Astrocyte of the cerebellum (primary cell): Measurements from ENCODE around the gene KRTAP6-1.

Source experiments
- DNase-seq: peaks from one replicate; pipeline ENCODE4 v3.0.0-alpha.2; 2011; ENCODE audit warnings: low read depth
- H3K4me3 ChIP-seq: 2 replicates; pipeline ENCODE4 v1.5.1; 2011; ENCODE audit warnings: mild to moderate bottlenecking, low read depth, low read length, moderate library complexity
- CTCF ChIP-seq: IDR thresholded peaks from 2 replicates; pipeline ENCODE4 v1.5.1; 2012; ENCODE audit warnings: low read length, low read depth, moderate library complexity, mild to moderate bottlenecking; ENCODE audit errors: missing control alignments
- in situ Hi-C: cut with HindIII; loops from 2 replicates; pipeline ENCODE4 v1.10.0; 2017; ENCODE audit warnings: low sequenced_read_pairs

KRTAP6-1 gene

GRCh38 chr21:30567617-30568016, 46.1 kb downstream of the KRTAP6-1 start:
- in situ Hi-C loops, result no loop called here
- H3K4me3 ChIP-seq, result no peak overlapping the region
- no peak for TF ChIP-seq CTCF
- no peak for DNase-seq

- no peak for DNase-seq
- no peak for TF ChIP-seq CTCF
- in situ Hi-C loops, result no loop called here
- no peak overlapping the region for H3K4me3 ChIP-seq
Measured at GRCh38 chr21:30563630-30564029, 50.1 kb downstream of the KRTAP6-1 start.
